GM10266 (cell line): Measurements from ENCODE around the gene IL19.
A peak's percentile ranks its signal among the peaks of the same experiment; 100 is the strongest.

Experiments used
- DNase-seq: peaks from one replicate; pipeline ENCODE4 v3.0.0; 2012; ENCODE audit errors: extremely low spot score
- CTCF ChIP-seq: IDR thresholded peaks from 2 replicates; pipeline ENCODE4 v1.5.1; 2012; ENCODE audit warnings: mild to moderate bottlenecking, low read depth; ENCODE audit not compliant: control insufficient read depth, insufficient read depth; ENCODE audit errors: missing control alignments

The IL19 gene

GRCh38 chr1:206727981-206728696 is 42.4 kb upstream of the IL19 start:
- DNase-seq, result no peak
- TF ChIP-seq CTCF, result no peak

DNA sequence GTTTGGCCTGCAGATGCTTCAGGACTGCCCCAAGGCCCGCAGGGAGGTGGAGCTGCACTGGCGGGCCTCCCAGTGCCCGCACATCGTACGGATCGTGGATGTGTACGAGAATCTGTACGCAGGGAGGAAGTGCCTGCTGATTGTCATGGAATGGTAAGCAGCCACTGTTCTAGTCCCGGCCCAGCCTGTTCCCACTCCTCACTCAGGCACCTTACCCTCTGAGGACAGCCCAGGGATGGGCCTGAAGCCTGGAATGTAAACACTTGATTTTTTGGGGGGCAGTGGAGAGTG is 41.9 kb upstream of the IL19 start:
- no peak for TF ChIP-seq CTCF

GRCh38 chr1:206729050-206729449 is 41.5 kb upstream of the IL19 start:
- no peak for DNase-seq
- no peak for TF ChIP-seq CTCF

More for the DNA sequence above, 41.9 kb upstream of the IL19 start:
- no peak for DNase-seq

- no peak for DNase-seq
- no peak for TF ChIP-seq CTCF
These were observed 41.1 kb upstream of the IL19 start for GRCh38 chr1:206729507-206729906.

GRCh38 chr1:206732508-206732907 is 38.1 kb upstream of the IL19 start:
- no peak for TF ChIP-seq CTCF
- no peak for DNase-seq

DNA sequence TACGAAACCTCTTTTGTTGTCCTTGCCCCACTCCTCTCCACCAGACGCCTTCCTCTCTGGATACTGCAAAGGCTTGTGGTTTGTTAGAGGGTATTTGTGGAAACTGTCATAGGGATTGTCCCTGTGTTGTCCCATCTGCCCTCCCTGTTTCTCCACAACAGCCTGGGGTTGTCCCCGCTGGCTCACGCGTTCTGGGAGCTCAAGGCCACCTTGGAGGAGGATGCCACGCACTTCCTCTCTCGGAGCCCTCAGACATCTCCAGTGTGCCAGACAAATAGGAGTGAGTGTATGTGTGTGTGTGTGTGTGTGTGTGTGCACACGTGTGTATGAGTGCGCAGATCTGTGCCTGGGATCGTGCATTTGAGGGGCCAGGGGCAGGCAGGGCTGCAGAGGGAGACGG is 37.6 kb upstream of the IL19 start:
- DNase-seq, result no peak
- TF ChIP-seq CTCF, result no peak

- peak; percentile 82 for TF ChIP-seq CTCF
- peak; percentile 67 for DNase-seq
These were observed 36.0 kb upstream of the IL19 start for GRCh38 chr1:206734499-206735142.
